Heart right ventricle (tissue), 16 donors: ENCODE results near the gene NHSL1. TPM values are rescaled to one million over a fixed set of nuclear protein-coding genes. Genes with fewer than 3 reads are reported as not detected.

Experiments used
- ATAC-seq, 8 donors: fragments of 200-7000 bp; cut with Tn5 transposase; one replicate each; pipeline ENCODE4 v1.9.1; 2020; ENCODE audit warnings: mild to moderate bottlenecking in 8 of 8, moderate library complexity in 8 of 8, moderate number of reproducible peaks in 1 of 8
- DNase-seq, 2 donors: peaks; one replicate each; pipeline ENCODE4 v3.0.0-alpha.2; 2020
- H3K27ac ChIP-seq, 10 donors: fragments of 200-600 bp; sonication (generic) in 2 of 10; one replicate each; pipeline versions ENCODE4 v1.5.0 to v1.8.0; 2020 to 2022; ENCODE audit warnings: mild to moderate bottlenecking in 3 of 10
- H3K27me3 ChIP-seq, 7 donors: fragments of 200-600 bp; one replicate each; pipeline ENCODE4 v1.8.0; 2021 to 2022; ENCODE audit warnings: mild to moderate bottlenecking in 2 of 7
- H3K36me3 ChIP-seq, 9 donors: fragments of 200-600 bp; sonication (generic) in 1 of 9; one replicate each; pipeline versions ENCODE4 v1.5.0 to v1.8.0; 2020 to 2022; ENCODE audit warnings: mild to moderate bottlenecking in 2 of 9
- H3K4me1 ChIP-seq, 9 donors: fragments of 200-600 bp; sonication (generic) in 1 of 9; one replicate each; pipeline versions ENCODE4 v1.5.0 to v1.8.0; 2020 to 2022; ENCODE audit warnings: mild to moderate bottlenecking in 4 of 9
- H3K4me3 ChIP-seq, 10 donors: fragments of 200-600 bp; sonication (generic) in 2 of 10; one replicate each; pipeline versions ENCODE4 v1.5.0 to v1.8.0; 2020 to 2022; ENCODE audit warnings: mild to moderate bottlenecking in 7 of 10, moderate library complexity in 2 of 10
- H3K9me3 ChIP-seq, 11 donors: fragments of 200-600 bp in 10 of 11; sonication (generic) in 2 of 11; one replicate each; pipeline versions ENCODE4 v1.5.0 to v1.8.0; 2013 to 2022; ENCODE audit warnings: mild to moderate bottlenecking in 2 of 11, control low read depth in 1 of 11, moderate library complexity in 1 of 11
- CTCF ChIP-seq, 9 donors: fragments of 200-600 bp; sonication (generic) in 2 of 9; IDR thresholded peaks; one replicate each; pipeline versions ENCODE4 v1.5.0 to v1.8.0; 2021 to 2022; ENCODE audit warnings: antibody characterized with exemption in 9 of 9, mild to moderate bottlenecking in 5 of 9, moderate library complexity in 1 of 9
- WGBS, 2 donors: extraction: QIAGEN DNeasy Blood & Tissue Kit; methylation state at CpG; one replicate each; pipeline ENCODE4 v1.1.7; 2013; ENCODE audit warnings: inconsistent platforms in 1 of 2; 5-methylcytosine and 5-hydroxymethylcytosine counted together
- intact Hi-C, 10 donors: fragments of 100-400 bp; cut with DNase I; formaldehyde crosslinking; loops; one replicate each; pipeline versions ENCODE4 v1.11.1 to v1.14.2; 2022
- long read RNA-seq, 3 donors: library from polyadenylated mRNA; unstranded; transcript quantifications; one replicate each; pipeline ENCODE4 v2.0.0, GENCODE V29; 2020 to 2021
- polyA plus RNA-seq, 2 donors: library from polyadenylated mRNA; stranded (reverse); fragments of 200-250 nt; gene quantifications; one replicate each; pipeline ENCODE4 v1.2.3, GENCODE V29; 2013
- total RNA-seq, 10 donors: library from RNA; stranded (reverse); fragmentation: NEBNext Ultra II Directional in 3 of 10; extraction: Animal tissue kit (Norgen Biotek cat#: 25700) in 3 of 10; gene quantifications; one replicate each; pipeline versions ENCODE4 v1.2.1 to v1.2.4, GENCODE V29; 2021 to 2023
- donor health status: Arrhythmogenic right ventricular cardiomyopathy.
- donor health status: ischemic (EF 13 %, LVEDD 7.1; RV severe dilation, severe dysfunction).
- donor health status: healthy with polysubstance abuse.
- donor health status: DM: no; HTN: yes; CAD: no.
- donor health status: DM: no; HTN: no; CAD: no.
- donor health status: ischemic (EF 25% LVEDD 6.9; RV normal size, moderate dysfunction).
- donor health status: ischemic (EF 25% LVEDD 5.7; RV mildly dilated, moderate dysfunction).
- donor health status: healthy.
- donor health status: DM: yes; HTN: yes; CAD: no.
- donor health status: Ischemic cardiomyopathy.
- donor health status: ischemic (EF 35%, LVEDD 5.7; RV mildly dilated, moderate dysfunction).
- donor health status: nonischemic (EF 11% LVEDD 7.7; RV severe dilation, severe dysfunction).
- donor health status: DM: yes; HTN: yes; CAD: no.
- donor health status: PGD.
- donor health status: ischemic (EF 29% LVEDD 5.4; RV normal size, mild dysfunction).
- donor health status: nonischemic (EF 23%, LVEDD 6.1; RV moderate dilation, normal function).

The NHSL1 gene
- total RNA-seq (10 to 100 TPM; 35.5 to 97.4 (median 75.5) TPM), polyA plus RNA-seq (10 to 100 TPM in 1 of 2 donors, 1 to 10 TPM in 1; 5.0 to 14.9 TPM)
- long read RNA-seq, donor 1, partial matches to known transcripts: 18 of 19 reads
- long read RNA-seq, donor 1, other reads (novel, unspliced or antisense): 1 of 19 reads
- long read RNA-seq, donor 2, partial matches to known transcripts: 40 of 43 reads
- long read RNA-seq, donor 2, other reads (novel, unspliced or antisense): 3 of 43 reads
- long read RNA-seq, donor 3, partial matches to known transcripts: 39 of 53 reads
- long read RNA-seq, donor 3, other reads (novel, unspliced or antisense): 14 of 53 reads

GRCh38 chr6:138499303-138500018 lies at the start of gene NHSL1:
NHSL1 (minus strand) TSS chr6:138499494; CDS start chr6:138499290, 204 bp downstream.
- TF ChIP-seq CTCF (IDR thresholded peaks at IDR 0.05): no peak
- H3K9me3 ChIP-seq: no peaks in the 10 kb centered on the region
- H3K27me3 ChIP-seq: no peaks in the 10 kb centered on the region
- DNase-seq (no peak), ATAC-seq (peak in 3 of 8 donors; percentile 20 to 52 (median 47))
- H3K36me3 ChIP-seq: peaks cover 0 to 16% (median 0%) of the 10 kb centered on the region in 9 donors
- no peak within 1 kb of the TSS for H3K4me3 ChIP-seq
- no peak within 1 kb of the TSS for H3K27ac ChIP-seq
- H3K4me1 ChIP-seq: peaks cover 0 to 34% (median 20%) of the 10 kb centered on the region in 9 donors
- intact Hi-C loops: loop anchor here in 1 of 10 donors (10.0 kb wide), 1 partner anchor 65 kb away; no protein-coding TSS in a partner anchor
- WGBS, 2 donors: 55 to 59% methylated on average over 8 of the region's 8 CpGs

GRCh38 chr6:138546733-138547185 lies 47.5 kb upstream of the NHSL1 start:
- intact Hi-C loops: no loop called here
- Histone ChIP-seq H3K27me3 (no peaks in the 10 kb centered on the region), H3K9me3 (no peaks in the 10 kb centered on the region), H3K4me1 (peaks cover 0 to 46% (median 32%) of the 10 kb centered on the region in 9 donors), H3K4me3 (no peak overlapping the region), H3K27ac (peak overlapping the region in 6 of 10 donors; percentile 1 to 87 (median 9)), H3K36me3 (no peaks in the 10 kb centered on the region)
- TF ChIP-seq CTCF (IDR thresholded peaks at IDR 0.05): no peak
- ATAC-seq (peak in 6 of 8 donors; percentile 7 to 54 (median 28)), DNase-seq (no peak)
- WGBS, 2 donors: 26 to 42% methylated on average over 5 of the region's 5 CpGs

GRCh38 chr6:138545621-138545980 lies 46.3 kb upstream of the NHSL1 start:
- ATAC-seq: peak; percentile 88 to 96 (median 94)
- Histone ChIP-seq H3K4me3 (peak overlapping the region; percentile 18 to 61 (median 52)), H3K27ac (peak overlapping the region; percentile 32 to 88 (median 83)), H3K27me3 (no peaks in the 10 kb centered on the region), H3K4me1 (peaks cover 3 to 57% (median 36%) of the 10 kb centered on the region in 9 donors), H3K9me3 (no peaks in the 10 kb centered on the region), H3K36me3 (no peaks in the 10 kb centered on the region)
- 8 to 21% methylated on average over 6 of the region's 6 CpGs for WGBS, 2 donors
- TF ChIP-seq CTCF (IDR thresholded peaks at IDR 0.05): no peak
- peak; percentile 80 to 85 for DNase-seq
- intact Hi-C loops: loop anchor here in 1 of 10 donors (2.0 kb wide), 1 partner anchor 25 kb away; no protein-coding TSS in a partner anchor

- ATAC-seq (no peak), DNase-seq (no peak)
- intact Hi-C loops: loop anchor here in 1 of 10 donors (2.0 kb wide), 1 partner anchor 26 kb away; no protein-coding TSS in a partner anchor
- peaks cover 4 to 62% (median 39%) of the 10 kb centered on the region in 9 donors for H3K4me1 ChIP-seq
- TF ChIP-seq CTCF (IDR thresholded peaks at IDR 0.05): no peak
- no peaks in the 10 kb centered on the region for H3K27me3 ChIP-seq
- no peaks in the 10 kb centered on the region for H3K36me3 ChIP-seq
- no peaks in the 10 kb centered on the region for H3K9me3 ChIP-seq
- WGBS, 2 donors: 28 to 48% methylated on average over 3 of the region's 3 CpGs
- peak overlapping the region; percentile 18 to 61 (median 52) for H3K4me3 ChIP-seq
- H3K27ac ChIP-seq: peak overlapping the region; percentile 32 to 88 (median 83)
Observed at GRCh38 chr6:138544501-138544900, 45.2 kb upstream of the NHSL1 start.
